AG10803 (cell line): Measurements from ENCODE around the gene INAVA.

ENCODE experiments used
- DNase-seq: peaks from one replicate; pipeline ENCODE4 v3.0.0; 2010; ENCODE audit warnings: low read depth
- H3K4me3 ChIP-seq: 2 replicates; pipeline ENCODE4 v1.5.1; 2011; ENCODE audit warnings: mild to moderate bottlenecking, low read length, control low read depth
- CTCF ChIP-seq: conservative IDR thresholded peaks from 2 replicates; pipeline ENCODE4 v1.5.1; 2011; ENCODE audit warnings: mild to moderate bottlenecking, low read length, control low read depth, inconsistent platforms

The INAVA gene

GRCh38 chr1:200899015-200899386, 4.3 kb downstream of the INAVA start:
- H3K4me3 ChIP-seq = no peak overlapping the region
- TF ChIP-seq CTCF = no peak
- DNase-seq = no peak

- DNase-seq = no peak
- no peak overlapping the region for H3K4me3 ChIP-seq
- TF ChIP-seq CTCF = no peak
Measured at GRCh38 chr1:200899451-200899915, 4.8 kb downstream of the INAVA start.

GRCh38 chr1:200899954-200900867, 5.5 kb downstream of the INAVA start:
- TF ChIP-seq CTCF = no peak
- no peak for DNase-seq
- no peak overlapping the region for H3K4me3 ChIP-seq

GRCh38 chr1:200900877-200901276, 6.2 kb downstream of the INAVA start:
- TF ChIP-seq CTCF = no peak
- DNase-seq = no peak
- no peak overlapping the region for H3K4me3 ChIP-seq

GRCh38 chr1:200901350-200901749, 6.7 kb downstream of the INAVA start:
- no peak for TF ChIP-seq CTCF

GRCh38 chr1:200901796-200902444, 7.2 kb downstream of the INAVA start:
- DNase-seq = no peak
- no peak for TF ChIP-seq CTCF
- no peak overlapping the region for H3K4me3 ChIP-seq

More at GRCh38 chr1:200901350-200901749, 6.7 kb downstream of the INAVA start:
- no peak overlapping the region for H3K4me3 ChIP-seq
- no peak for DNase-seq
